Epithelial cell of proximal tubule (primary cell): ENCODE data around the gene SALL4. TPM values are rescaled to one million over a fixed set of nuclear protein-coding genes. Genes with fewer than 3 reads are reported as not detected.

ENCODE experiments used
- DNase-seq: peaks from one replicate; pipeline ENCODE4 v3.0.0-alpha.2; 2011; ENCODE audit warnings: low read depth
- H3K4me3 ChIP-seq: 2 replicates; pipeline ENCODE4 v1.5.1; 2011; ENCODE audit warnings: low read depth, mild to moderate bottlenecking, low read length
- total RNA-seq: library from RNA; depleted of rRNA; stranded (reverse); fragments of >200 nt; gene quantifications from 2 replicates; pipeline ENCODE4 v1.2.3, GENCODE V29; 2015
- TF ChIP-seq, protein P1 (sequence below): conservative IDR thresholded peaks from 2 replicates; pipeline ENCODE4 v1.5.1; 2012; ENCODE audit warnings: low read depth, mild to moderate bottlenecking, low read length

SALL4 gene
- total RNA-seq, 1 donor from 2014 or later: 3.7 TPM

DNA sequence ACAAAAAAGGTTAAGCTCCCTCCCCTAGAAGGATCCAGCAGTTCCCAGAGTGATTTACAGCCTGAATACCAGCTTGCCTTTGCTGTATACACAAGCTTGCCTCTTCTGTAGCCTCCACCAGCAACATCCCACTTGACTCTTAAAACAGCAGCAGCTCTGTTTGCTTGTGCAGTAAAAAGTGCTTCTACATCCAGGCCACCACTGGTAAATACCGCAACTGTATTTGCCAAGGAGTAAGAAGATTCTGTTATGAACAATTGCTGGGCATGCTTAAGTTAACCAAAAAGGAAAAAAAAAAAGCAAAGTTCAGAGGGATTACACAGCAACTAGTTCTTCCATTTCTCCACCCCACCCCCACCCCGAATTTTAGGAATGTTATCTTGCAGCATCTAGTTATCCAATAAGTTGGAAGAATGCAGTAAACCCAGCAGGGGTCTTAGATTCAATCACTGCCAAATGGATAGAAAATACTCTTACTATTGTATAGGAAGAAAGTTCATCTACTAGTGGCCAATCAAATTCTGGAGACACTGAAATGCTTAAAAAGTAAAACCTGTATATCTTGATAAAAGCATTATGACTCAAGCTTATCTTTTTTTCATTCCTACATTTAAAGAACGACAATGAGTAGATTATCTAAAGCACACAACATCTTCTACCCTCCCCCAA is 4.8 kb downstream of the SALL4 start:
- TF ChIP-seq, protein P1, sequence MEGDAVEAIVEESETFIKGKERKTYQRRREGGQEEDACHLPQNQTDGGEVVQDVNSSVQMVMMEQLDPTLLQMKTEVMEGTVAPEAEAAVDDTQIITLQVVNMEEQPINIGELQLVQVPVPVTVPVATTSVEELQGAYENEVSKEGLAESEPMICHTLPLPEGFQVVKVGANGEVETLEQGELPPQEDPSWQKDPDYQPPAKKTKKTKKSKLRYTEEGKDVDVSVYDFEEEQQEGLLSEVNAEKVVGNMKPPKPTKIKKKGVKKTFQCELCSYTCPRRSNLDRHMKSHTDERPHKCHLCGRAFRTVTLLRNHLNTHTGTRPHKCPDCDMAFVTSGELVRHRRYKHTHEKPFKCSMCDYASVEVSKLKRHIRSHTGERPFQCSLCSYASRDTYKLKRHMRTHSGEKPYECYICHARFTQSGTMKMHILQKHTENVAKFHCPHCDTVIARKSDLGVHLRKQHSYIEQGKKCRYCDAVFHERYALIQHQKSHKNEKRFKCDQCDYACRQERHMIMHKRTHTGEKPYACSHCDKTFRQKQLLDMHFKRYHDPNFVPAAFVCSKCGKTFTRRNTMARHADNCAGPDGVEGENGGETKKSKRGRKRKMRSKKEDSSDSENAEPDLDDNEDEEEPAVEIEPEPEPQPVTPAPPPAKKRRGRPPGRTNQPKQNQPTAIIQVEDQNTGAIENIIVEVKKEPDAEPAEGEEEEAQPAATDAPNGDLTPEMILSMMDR: no peak
- no peak for DNase-seq
- no peak overlapping the region for H3K4me3 ChIP-seq

DNA sequence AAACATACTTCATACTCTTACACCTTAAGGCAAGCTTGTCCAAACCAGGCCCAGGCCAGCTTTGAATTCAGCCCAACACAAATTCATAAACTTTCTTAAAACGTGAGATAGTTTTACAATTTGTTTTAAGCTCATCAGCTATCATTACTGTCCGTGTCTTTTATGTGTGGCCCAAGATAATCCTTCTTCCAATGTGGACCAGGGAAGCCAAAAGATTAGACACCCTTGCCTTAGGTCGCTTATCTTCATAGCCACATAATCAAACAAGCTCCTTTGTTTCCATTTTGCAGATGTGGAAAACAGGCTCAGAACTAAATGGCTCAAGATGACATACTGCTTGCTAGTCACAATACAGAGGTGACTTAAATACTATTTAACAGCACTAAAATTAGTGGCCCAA is 6.0 kb downstream of the SALL4 start:
- no peak for DNase-seq
- no peak overlapping the region for H3K4me3 ChIP-seq
- TF ChIP-seq, protein P1: no peak

DNA sequence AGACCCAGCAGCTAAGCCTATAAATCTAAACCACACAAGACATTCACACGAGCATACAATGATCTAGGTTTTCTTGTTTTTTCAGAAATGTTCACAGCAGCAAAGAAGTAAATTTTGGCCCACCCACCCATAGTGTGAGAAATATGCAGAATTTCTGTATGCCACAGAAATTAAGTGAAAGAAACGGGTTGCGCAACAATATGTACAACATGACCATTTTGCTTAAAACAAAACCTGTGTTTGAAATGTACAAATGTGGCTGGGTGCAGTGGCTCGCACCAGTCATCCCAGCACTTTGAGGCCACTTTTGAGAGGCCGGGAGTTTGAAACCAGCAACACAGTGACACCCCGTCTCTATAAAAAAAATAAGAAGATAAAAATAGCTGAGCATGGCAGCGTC is 9.4 kb downstream of the SALL4 start:
- DNase-seq: no peak
- TF ChIP-seq, protein P1: no peak
- H3K4me3 ChIP-seq: no peak overlapping the region

DNA sequence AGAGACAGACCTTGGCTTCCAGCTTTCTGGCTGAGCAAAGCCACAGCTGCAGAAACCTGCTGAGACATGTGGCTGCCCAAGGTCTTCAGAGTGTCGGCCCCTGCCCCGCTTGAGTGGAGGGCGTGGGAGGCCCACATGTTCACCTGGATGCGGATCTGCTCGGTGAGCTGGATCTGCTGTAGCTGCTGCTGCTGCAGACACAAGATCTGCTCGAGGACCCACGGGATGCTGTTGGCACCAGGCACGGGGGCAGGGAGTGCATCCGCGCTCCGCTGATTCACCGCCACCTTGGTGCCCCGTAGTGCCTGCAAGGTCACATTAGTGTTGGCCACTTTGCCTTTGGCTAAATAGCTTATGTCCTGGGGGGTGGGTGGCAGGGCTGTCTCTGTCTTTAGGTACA is 10.7 kb downstream of the SALL4 start:
- H3K4me3 ChIP-seq: no peak overlapping the region
- TF ChIP-seq, protein P1: no peak
- no peak for DNase-seq

DNA sequence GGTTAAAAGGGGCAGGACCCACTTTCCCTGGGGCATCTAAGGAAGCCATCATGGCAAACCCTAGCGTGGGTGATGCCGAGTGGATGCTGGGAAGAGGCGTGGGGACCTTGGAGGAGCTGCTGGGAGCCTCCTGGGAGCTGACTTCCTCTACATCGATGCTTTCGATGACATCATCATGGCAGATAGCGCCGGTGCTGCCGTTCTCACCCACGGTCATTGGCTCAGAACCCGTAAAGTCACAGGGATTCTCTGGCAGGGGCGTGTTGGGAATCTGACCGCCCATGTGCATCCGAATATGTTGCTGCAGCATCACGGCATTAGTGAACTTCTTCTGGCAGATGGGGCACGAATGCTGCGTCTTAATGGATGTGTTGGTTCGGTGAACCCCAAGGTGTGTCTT is 12.1 kb downstream of the SALL4 start:
- no peak for DNase-seq
- TF ChIP-seq, protein P1: no peak

DNA sequence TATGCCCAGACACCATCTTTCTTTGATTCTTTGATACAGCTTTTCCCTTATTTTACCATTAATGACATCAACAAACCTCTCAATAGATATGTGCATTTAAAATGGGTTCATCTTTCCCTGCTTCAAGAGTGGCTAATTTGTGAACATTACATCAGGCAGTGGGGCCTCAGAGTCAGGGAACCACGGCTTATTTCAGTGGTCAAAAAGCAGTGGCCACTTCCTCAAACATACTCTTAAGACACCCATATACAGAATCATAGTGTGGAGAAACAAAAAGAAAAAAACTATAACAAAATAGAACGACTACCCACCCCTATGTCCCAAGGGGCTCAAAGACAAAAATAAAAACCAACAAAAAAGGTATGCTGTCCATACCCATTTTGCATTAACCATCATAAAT is 12.9 kb downstream of the SALL4 start:
- no peak for DNase-seq
- TF ChIP-seq, protein P1: no peak
- no peak overlapping the region for H3K4me3 ChIP-seq

More for the DNA sequence above, 12.1 kb downstream of the SALL4 start:
- no peak overlapping the region for H3K4me3 ChIP-seq

DNA sequence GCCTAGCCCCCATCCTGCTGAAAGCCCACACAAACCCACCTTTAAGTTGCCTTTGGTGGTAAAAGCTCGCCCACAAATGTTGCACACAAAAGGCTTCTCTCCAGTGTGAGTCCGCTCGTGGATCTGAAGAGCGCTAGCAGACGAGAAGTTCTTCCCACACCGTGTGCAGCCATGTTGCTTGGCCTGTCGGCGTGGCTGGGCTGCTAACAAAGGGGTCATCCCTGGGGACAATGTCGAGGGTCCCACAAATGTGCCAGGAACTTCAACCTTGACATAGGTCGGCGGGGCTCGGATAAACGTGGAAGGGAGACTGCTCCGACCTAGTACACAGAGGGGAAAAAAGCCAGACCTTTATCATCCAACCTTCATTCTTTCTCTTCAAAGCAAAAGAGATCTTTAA is 13.5 kb downstream of the SALL4 start:
- DNase-seq: no peak
- H3K4me3 ChIP-seq: no peak overlapping the region
- TF ChIP-seq, protein P1: no peak
